HUES64 (cell line): ENCODE measurements around the gene SORD.
"Not testable (repeated sequence)": the region's sequence is repeated elsewhere in the genome, so short reads cannot be mapped to it uniquely, and the experiment has no call there.

Experiments
- H3K27ac ChIP-seq: 2 replicates; pipeline ENCODE4 v1.7.0; 2013; ENCODE audit warnings: low read depth, low read length, inconsistent platforms
- H3K27me3 ChIP-seq: 2 replicates; pipeline ENCODE4 v1.6.1; 2013; ENCODE audit warnings: mild to moderate bottlenecking, low read length; ENCODE audit not compliant: insufficient read depth
- H3K36me3 ChIP-seq: 2 replicates; pipeline ENCODE4 v1.6.1; 2013; ENCODE audit warnings: mild to moderate bottlenecking, low read length; ENCODE audit not compliant: insufficient read depth
- H3K4me1 ChIP-seq: 2 replicates; pipeline ENCODE4 v1.6.1; 2013; ENCODE audit warnings: mild to moderate bottlenecking, low read length, moderate library complexity; ENCODE audit not compliant: insufficient read depth
- H3K4me3 ChIP-seq: 2 replicates; pipeline ENCODE4 v1.5.1; 2013; ENCODE audit warnings: mild to moderate bottlenecking, low read length, moderate library complexity
- H3K9ac ChIP-seq: 2 replicates; pipeline ENCODE4 v1.6.1; 2013; ENCODE audit warnings: mild to moderate bottlenecking, low read depth, low read length
- H3K9me3 ChIP-seq: 2 replicates; pipeline ENCODE4 v1.6.1; 2013; ENCODE audit warnings: low read depth, low read length; ENCODE audit not compliant: insufficient read depth
- WGBS: fragments of 150-250, 120-280 bp; methylation state at CpG from one replicate; pipeline ENCODE4 v1.1.7; 2013; ENCODE audit warnings: missing lambda C conversion rate; 5-methylcytosine and 5-hydroxymethylcytosine counted together

Gene SORD

GRCh38 chr15:45075440-45076320 lies 52.7 kb downstream of the SORD start:
- H3K9ac ChIP-seq, H3K9me3 ChIP-seq, H3K27ac ChIP-seq, H3K4me3 ChIP-seq, H3K36me3 ChIP-seq, H3K27me3 ChIP-seq, H3K4me1 ChIP-seq: not testable (repeated sequence)
- 67% methylated on average over 1 of the region's 9 CpGs for WGBS

- WGBS = 77% methylated on average over 1 of the region's 2 CpGs
- H3K4me3 ChIP-seq, H3K27ac ChIP-seq, H3K27me3 ChIP-seq, H3K4me1 ChIP-seq, H3K9ac ChIP-seq, H3K9me3 ChIP-seq, H3K36me3 ChIP-seq: not testable (repeated sequence)
Observed at GRCh38 chr15:45077391-45077790, 54.4 kb downstream of the SORD start.

- H3K27me3 ChIP-seq, H3K9ac ChIP-seq, H3K4me1 ChIP-seq, H3K9me3 ChIP-seq, H3K4me3 ChIP-seq, H3K27ac ChIP-seq, H3K36me3 ChIP-seq: not testable (repeated sequence)
- 83% methylated on average over 5 of the region's 5 CpGs for WGBS
Observed at GRCh38 chr15:45079201-45079600, 56.2 kb downstream of the SORD start.

DNA sequence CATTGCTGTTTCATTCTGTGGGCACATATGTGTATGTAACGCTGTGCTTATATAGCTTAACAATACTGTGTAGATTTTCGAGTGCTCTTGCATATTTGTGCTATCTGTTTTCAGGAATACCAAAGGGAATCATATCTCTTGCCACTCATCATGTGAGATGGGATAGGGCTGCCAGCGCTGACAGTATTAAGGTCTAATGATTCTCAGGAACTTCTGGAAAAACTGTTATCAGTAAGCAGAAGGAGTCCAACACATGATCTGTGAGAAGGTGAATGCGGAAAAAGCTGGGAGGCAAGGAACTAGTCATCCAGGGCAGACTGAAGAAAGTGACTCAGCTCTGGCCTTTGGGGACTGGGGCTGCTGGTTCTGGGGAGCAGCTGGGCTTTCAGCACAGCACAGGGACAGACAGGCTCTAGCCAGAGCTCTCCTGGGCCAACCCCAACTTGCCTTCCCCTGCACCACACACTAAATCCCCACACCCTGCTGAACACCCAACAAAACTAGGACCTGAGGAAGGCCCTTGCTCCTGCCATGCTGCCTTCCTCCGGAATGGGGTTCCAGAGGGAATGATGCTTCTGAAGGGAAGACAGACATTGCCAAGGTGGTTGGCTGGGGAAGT lies 56.7 kb downstream of the SORD start:
- not testable (repeated sequence) for H3K36me3 ChIP-seq, H3K27me3 ChIP-seq, H3K9ac ChIP-seq, H3K4me3 ChIP-seq, H3K27ac ChIP-seq, H3K4me1 ChIP-seq, H3K9me3 ChIP-seq
- 87% methylated on average over 2 of the region's 5 CpGs for WGBS

- 96% methylated on average over 2 of the region's 3 CpGs for WGBS
Observed at GRCh38 chr15:45080593-45080992, 57.6 kb downstream of the SORD start.

DNA sequence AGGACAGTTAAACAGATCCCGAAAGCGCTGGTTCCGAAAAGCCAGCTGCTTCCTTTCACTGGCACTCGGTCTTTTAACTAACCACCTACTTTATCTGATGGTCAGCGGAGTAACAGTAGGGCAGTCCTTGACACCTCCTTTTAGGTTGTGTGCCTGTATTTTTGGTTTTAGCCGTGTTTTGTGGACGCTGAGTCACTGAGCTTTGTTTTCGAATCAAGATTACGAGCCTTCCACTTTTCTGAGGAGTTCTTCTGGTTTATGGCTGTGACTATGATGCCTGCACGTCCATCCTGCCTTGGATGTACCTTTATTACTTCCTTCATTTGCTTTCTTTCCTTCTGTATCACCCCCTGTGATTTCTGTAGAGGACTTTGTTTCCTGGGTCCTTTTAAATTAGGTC lies 59.4 kb downstream of the SORD start:
- not testable (repeated sequence) for H3K27ac ChIP-seq, H3K4me1 ChIP-seq, H3K36me3 ChIP-seq, H3K9me3 ChIP-seq, H3K4me3 ChIP-seq, H3K9ac ChIP-seq, H3K27me3 ChIP-seq
- WGBS = 88% methylated on average over 4 of the region's 10 CpGs

More at GRCh38 chr15:45080593-45080992, 57.6 kb downstream of the SORD start:
- not testable (repeated sequence) for H3K36me3 ChIP-seq, H3K4me1 ChIP-seq, H3K27me3 ChIP-seq, H3K27ac ChIP-seq, H3K9me3 ChIP-seq, H3K9ac ChIP-seq, H3K4me3 ChIP-seq

DNA sequence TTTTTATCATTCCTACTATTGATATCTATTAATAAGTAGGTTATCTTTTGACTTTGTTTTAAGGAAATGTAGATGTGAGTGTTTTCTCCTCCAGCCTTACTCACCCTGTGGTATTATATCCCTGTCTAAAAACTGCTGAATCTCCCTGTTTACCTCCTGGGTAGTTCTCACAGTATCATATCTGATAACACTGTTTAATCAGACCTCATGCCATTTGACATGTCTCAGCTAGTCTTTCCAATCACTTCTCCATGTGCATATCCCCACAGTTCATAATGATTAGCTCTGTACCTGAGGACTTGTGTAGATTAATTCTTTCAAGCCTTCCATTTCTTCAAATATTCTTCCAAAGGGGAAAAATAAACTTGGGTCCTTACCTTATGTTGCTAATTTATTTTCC lies 60.2 kb downstream of the SORD start:
- H3K4me3 ChIP-seq = no peak overlapping the region
- no peak overlapping the region for H3K27ac ChIP-seq
- no peaks in the 10 kb centered on the region for H3K27me3 ChIP-seq
- no peaks in the 10 kb centered on the region for H3K9me3 ChIP-seq
- H3K4me1 ChIP-seq = no peaks in the 10 kb centered on the region
- no peaks in the 10 kb centered on the region for H3K36me3 ChIP-seq
- H3K9ac ChIP-seq = no peak overlapping the region

- Histone ChIP-seq H3K4me3 (no peak overlapping the region), H3K9me3 (no peaks in the 10 kb centered on the region), H3K27me3 (no peaks in the 10 kb centered on the region), H3K36me3 (no peaks in the 10 kb centered on the region), H3K27ac (no peak overlapping the region), H3K9ac (no peak overlapping the region), H3K4me1 (no peaks in the 10 kb centered on the region)
- 94% methylated on average over 2 of the region's 3 CpGs for WGBS
Observed at GRCh38 chr15:45084163-45084562, 61.2 kb downstream of the SORD start.

- no peaks in the 10 kb centered on the region for H3K4me1 ChIP-seq
- H3K36me3 ChIP-seq = no peaks in the 10 kb centered on the region
- H3K9ac ChIP-seq = no peak overlapping the region
- WGBS = 94% methylated on average over 1 of the region's 1 CpG
- no peaks in the 10 kb centered on the region; the same call in 1 of the 2 replicates for H3K27me3 ChIP-seq
- H3K9me3 ChIP-seq = no peaks in the 10 kb centered on the region
- H3K4me3 ChIP-seq = no peak overlapping the region
- H3K27ac ChIP-seq = no peak overlapping the region
Observed at GRCh38 chr15:45087513-45087912, 64.5 kb downstream of the SORD start.

- no peak overlapping the region for H3K9ac ChIP-seq
- 93% methylated on average over 10 of the region's 10 CpGs for WGBS
- no peaks in the 10 kb centered on the region; the same call in 1 of the 2 replicates for H3K27me3 ChIP-seq
- H3K4me1 ChIP-seq = no peaks in the 10 kb centered on the region
- no peak overlapping the region for H3K4me3 ChIP-seq
- H3K9me3 ChIP-seq = no peaks in the 10 kb centered on the region
- no peaks in the 10 kb centered on the region for H3K36me3 ChIP-seq
- H3K27ac ChIP-seq = no peak overlapping the region
Observed at GRCh38 chr15:45088801-45089711, 66.1 kb downstream of the SORD start.
